GM12892 (cell line): ENCODE measurements around the gene GCG.

Source experiments
- POLR2A ChIP-seq: IDR thresholded peaks from 2 replicates; pipeline ENCODE4 v1.6.1; 2011; ENCODE audit warnings: low read depth, low read length, control low read depth
- POLR2AphosphoS5 ChIP-seq: IDR thresholded peaks from 2 replicates; pipeline ENCODE4 v1.6.1; 2011; ENCODE audit warnings: low read depth, low read length, control low read depth

DNA sequence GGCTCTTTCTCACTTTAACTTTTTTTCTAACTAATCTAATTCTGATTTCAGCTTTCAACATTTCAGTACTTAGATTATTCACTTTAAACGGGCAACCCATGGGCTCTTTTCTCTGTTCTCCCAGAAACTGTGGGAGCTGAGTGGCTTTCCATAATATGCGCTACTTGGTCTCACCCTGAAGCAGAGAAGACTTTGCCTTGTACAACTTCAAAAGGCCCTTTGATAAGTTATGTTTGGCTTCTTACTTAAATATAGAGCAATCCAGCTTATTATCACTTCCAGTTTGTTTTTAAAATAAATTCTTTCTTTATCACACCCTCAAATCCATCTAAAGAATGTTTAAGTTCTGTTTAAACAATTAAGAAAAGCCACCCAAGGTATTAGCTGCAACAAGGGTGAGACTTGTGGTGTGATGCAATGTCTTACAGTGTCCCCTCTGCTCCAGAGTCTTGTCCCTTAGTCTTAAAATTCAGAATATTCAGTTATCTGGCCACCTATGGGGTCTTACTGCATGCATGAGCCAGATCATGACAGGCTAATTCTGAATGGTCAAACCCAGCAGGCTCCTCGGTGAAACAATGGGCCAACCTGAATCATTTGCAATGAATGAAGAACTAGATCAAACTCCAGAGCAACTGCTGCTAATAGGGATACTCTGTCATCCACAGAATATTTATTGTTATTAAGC, 38.8 kb downstream of the GCG start:
- no peak for TF ChIP-seq POLR2AphosphoS5
- TF ChIP-seq POLR2A = no peak
